ENCODE data around the gene MIB2. TPM values are rescaled to one million over a fixed set of nuclear protein-coding genes. Genes with fewer than 3 reads are reported as not detected.
"Not testable (repeated sequence)": the region's sequence is repeated elsewhere in the genome, so short reads cannot be mapped to it uniquely, and the experiment has no call there.

MIB2 gene
- total and polyA plus RNA-seq, 8 donors, result 21.5 to 871 (median 137) TPM

- Histone ChIP-seq H3K27ac (no peak overlapping the region), H3K4me1 (no peaks in the 10 kb centered on the region), H3K27me3 (no peaks in the 10 kb centered on the region), H3K36me3 (peaks cover 31 to 91% (median 74%) of the 10 kb centered on the region in 4 donors), H3K4me3 (no peak overlapping the region), H3K9me3 (no peaks in the 10 kb centered on the region)
- DNase-seq, result peak in 1 of 2 donors; percentile 19
- intact Hi-C loops (cut with DNase I; ENCODE audit: low total_unique reads), result no loop called here
- TF ChIP-seq, protein P1, sequence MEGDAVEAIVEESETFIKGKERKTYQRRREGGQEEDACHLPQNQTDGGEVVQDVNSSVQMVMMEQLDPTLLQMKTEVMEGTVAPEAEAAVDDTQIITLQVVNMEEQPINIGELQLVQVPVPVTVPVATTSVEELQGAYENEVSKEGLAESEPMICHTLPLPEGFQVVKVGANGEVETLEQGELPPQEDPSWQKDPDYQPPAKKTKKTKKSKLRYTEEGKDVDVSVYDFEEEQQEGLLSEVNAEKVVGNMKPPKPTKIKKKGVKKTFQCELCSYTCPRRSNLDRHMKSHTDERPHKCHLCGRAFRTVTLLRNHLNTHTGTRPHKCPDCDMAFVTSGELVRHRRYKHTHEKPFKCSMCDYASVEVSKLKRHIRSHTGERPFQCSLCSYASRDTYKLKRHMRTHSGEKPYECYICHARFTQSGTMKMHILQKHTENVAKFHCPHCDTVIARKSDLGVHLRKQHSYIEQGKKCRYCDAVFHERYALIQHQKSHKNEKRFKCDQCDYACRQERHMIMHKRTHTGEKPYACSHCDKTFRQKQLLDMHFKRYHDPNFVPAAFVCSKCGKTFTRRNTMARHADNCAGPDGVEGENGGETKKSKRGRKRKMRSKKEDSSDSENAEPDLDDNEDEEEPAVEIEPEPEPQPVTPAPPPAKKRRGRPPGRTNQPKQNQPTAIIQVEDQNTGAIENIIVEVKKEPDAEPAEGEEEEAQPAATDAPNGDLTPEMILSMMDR (IDR thresholded peaks at IDR 0.05), result no peak
- TF ChIP-seq POLR2A (IDR thresholded peaks at IDR 0.05), result no peak
- TF ChIP-seq EP300 (IDR thresholded peaks at IDR 0.05), result no peak
- no peak for TF ChIP-seq POLR2AphosphoS5 (IDR thresholded peaks at IDR 0.05)
- WGBS, 5 donors, result 93 to 95% (median 93%) methylated on average over 24 of the region's 24 CpGs
Observed at GRCh38 chr1:1670866-1671265, 55.6 kb downstream of the MIB2 start.

- peak in 1 of 2 donors; percentile 7 for DNase-seq
- intact Hi-C loops (cut with DNase I; ENCODE audit: low total_unique reads), result no loop called here
- H3K36me3 ChIP-seq, result peaks cover 24 to 88% (median 67%) of the 10 kb centered on the region in 4 donors
- no peak overlapping the region for H3K27ac ChIP-seq
- H3K4me1 ChIP-seq, result no peaks in the 10 kb centered on the region
- H3K4me3 ChIP-seq, result no peak overlapping the region
- no peaks in the 10 kb centered on the region for H3K27me3 ChIP-seq
- no peaks in the 10 kb centered on the region for H3K9me3 ChIP-seq
- 85 to 96% (median 91%) methylated on average over 27 of the region's 27 CpGs for WGBS, 5 donors
- TF ChIP-seq, protein P1 (IDR thresholded peaks at IDR 0.05), result no peak
- TF ChIP-seq POLR2A (IDR thresholded peaks at IDR 0.05), result no peak
- TF ChIP-seq EP300 (IDR thresholded peaks at IDR 0.05), result no peak
- no peak for TF ChIP-seq POLR2AphosphoS5 (IDR thresholded peaks at IDR 0.05)
Observed at GRCh38 chr1:1671365-1672119, 56.2 kb downstream of the MIB2 start.

GRCh38 chr1:1672181-1672965, 57.1 kb downstream of the MIB2 start:
- 93 to 96% (median 95%) methylated on average over 25 of the region's 25 CpGs for WGBS, 5 donors
- intact Hi-C loops (cut with DNase I; ENCODE audit: low total_unique reads), result no loop called here
- TF ChIP-seq EP300 (IDR thresholded peaks at IDR 0.05) (no peak), POLR2AphosphoS5 (IDR thresholded peaks at IDR 0.05) (no peak), POLR2A (IDR thresholded peaks at IDR 0.05) (no peak)
- TF ChIP-seq, protein P1 (IDR thresholded peaks at IDR 0.05), result no peak
- Histone ChIP-seq H3K4me3 (no peak overlapping the region), H3K4me1 (no peaks in the 10 kb centered on the region), H3K27me3 (no peaks in the 10 kb centered on the region), H3K27ac (no peak overlapping the region), H3K9me3 (no peaks in the 10 kb centered on the region), H3K36me3 (peaks cover 23 to 80% (median 62%) of the 10 kb centered on the region in 4 donors)
- DNase-seq, result no peak

DNA sequence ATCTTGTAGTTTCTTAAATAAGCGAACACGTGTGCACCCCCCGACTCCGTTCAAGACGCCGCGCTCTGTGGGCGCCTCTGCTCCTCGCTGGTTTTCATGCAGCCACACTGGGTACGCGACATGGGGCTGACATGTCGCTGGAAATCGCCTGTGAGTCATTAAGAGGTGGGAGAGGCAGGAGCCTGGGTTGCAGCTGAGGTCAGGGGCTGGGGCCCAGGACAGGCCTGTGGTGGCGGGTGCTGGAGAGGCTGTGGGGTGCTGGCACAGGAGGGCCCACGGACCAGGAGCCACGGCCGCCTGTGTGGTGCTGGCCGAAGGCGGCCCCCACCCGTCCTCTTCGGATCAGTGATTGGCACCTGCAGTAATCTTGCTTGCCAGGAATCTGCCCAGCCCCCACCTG, 59.5 kb downstream of the MIB2 start:
- intact Hi-C loops (cut with DNase I; ENCODE audit: low total_unique reads); H3K9me3 ChIP-seq; H3K27ac ChIP-seq; H3K27me3 ChIP-seq; H3K4me3 ChIP-seq: not testable (repeated sequence)
- WGBS, 5 donors, result 72 to 91% (median 83%) methylated on average over 13 to 18 of the region's 21 CpGs
- DNase-seq, result peak in 1 of 2 donors; percentile 3
- Histone ChIP-seq H3K36me3 (peaks cover 18 to 56% (median 40%) of the 10 kb centered on the region in 4 donors), H3K4me1 (peaks cover 15 to 24% (median 21%) of the 10 kb centered on the region in 4 donors)

- H3K27ac ChIP-seq; intact Hi-C loops (cut with DNase I; ENCODE audit: low total_unique reads); H3K9me3 ChIP-seq; H3K27me3 ChIP-seq; H3K4me3 ChIP-seq: not testable (repeated sequence)
- DNase-seq, result peak in 1 of 2 donors; percentile 1
- Histone ChIP-seq H3K4me1 (peaks cover 15 to 28% (median 25%) of the 10 kb centered on the region in 4 donors), H3K36me3 (peaks cover 17 to 52% (median 36%) of the 10 kb centered on the region in 4 donors)
- WGBS, 5 donors, result 72 to 95% (median 91%) methylated on average over 7 to 15 of the region's 18 CpGs
Observed at GRCh38 chr1:1675218-1675617, 59.9 kb downstream of the MIB2 start.

- peaks cover 16 to 43% (median 27%) of the 10 kb centered on the region in 4 donors for H3K36me3 ChIP-seq
- DNase-seq; H3K27ac ChIP-seq; H3K27me3 ChIP-seq; intact Hi-C loops (cut with DNase I; ENCODE audit: low total_unique reads); H3K4me3 ChIP-seq; H3K9me3 ChIP-seq: not testable (repeated sequence)
- 57 to 85% (median 73%) methylated on average over 1 to 9 of the region's 21 CpGs for WGBS, 5 donors
- peaks cover 17 to 36% (median 32%) of the 10 kb centered on the region in 4 donors for H3K4me1 ChIP-seq
Observed at GRCh38 chr1:1676087-1676486, 60.8 kb downstream of the MIB2 start.

Measured in stomach (tissue), 9 donors.